ENCODE data around the gene JDP2. TPM values are rescaled to one million over a fixed set of nuclear protein-coding genes. Genes with fewer than 3 reads are reported as not detected.

The JDP2 gene
- total RNA-seq, 1 experiment from 2014 or later, result 22.8 TPM

GRCh38 chr14:75482366-75482765 lies 54.5 kb downstream of the JDP2 start:
- no peak overlapping the region for H4K8ac ChIP-seq (replicated peaks; ENCODE audit: insufficient read length, low read depth, low read length)
- H3K9me3 ChIP-seq (ENCODE audit: control insufficient read depth, low read depth, low read length), result no peaks in the 10 kb centered on the region
- no peak overlapping the region; the same call in 1 of the 2 replicates for H3K14ac ChIP-seq (ENCODE audit: insufficient read depth, low read length)
- no peak overlapping the region for H2BK12ac ChIP-seq (ENCODE audit: insufficient read length, low read depth, low read length)
- no peak overlapping the region for H3K27ac ChIP-seq (ENCODE audit: insufficient read length, low read depth, low read length)
- H2AFZ ChIP-seq (ENCODE audit: low read length), result no peak overlapping the region
- peaks cover 0 to 8% of the 10 kb centered on the region in 2 experiments; a peak in 1 of 5 replicates for H3K9me3 Mint-ChIP-seq
- no CpG with 5 or more reads among the region's 4 CpGs for WGBS (ENCODE audit: extremely low coverage, insufficient read length, low lambda C conversion rate)
- H3K4me3 Mint-ChIP-seq, result no peak overlapping the region
- no peak overlapping the region for H2BK15ac ChIP-seq (ENCODE audit: low read depth, low read length)
- H3K4me1 ChIP-seq (ENCODE audit: insufficient read depth, low read length), result no peaks in the 10 kb centered on the region
- H2BK120ac ChIP-seq (ENCODE audit: low read depth, low read length, poor library complexity, severe bottlenecking), result no peak overlapping the region
- no peak overlapping the region for H4K91ac ChIP-seq (ENCODE audit: insufficient read length, low read depth, low read length)
- no peak overlapping the region for H2AK5ac ChIP-seq (ENCODE audit: insufficient read length, low read length)
- no peaks in the 10 kb centered on the region for H4K20me1 ChIP-seq (ENCODE audit: control insufficient read depth, insufficient read depth, insufficient read length)
- H2BK5ac ChIP-seq (ENCODE audit: insufficient read length, low read length), result no peak overlapping the region
- no peaks in the 10 kb centered on the region; the same call in 1 of the 2 replicates for H3K27me3 Mint-ChIP-seq (ENCODE audit: low read depth)
- H3K18ac ChIP-seq (ENCODE audit: insufficient read length, low read depth, low read length), result no peak overlapping the region
- no peaks in the 10 kb centered on the region for H3K36me3 Mint-ChIP-seq (ENCODE audit: insufficient read depth in 1 of 3, low read depth in 3 of 3)
- H3K4me1 Mint-ChIP-seq, result peaks cover 9 to 27% of the 10 kb centered on the region in 2 experiments
- no peak overlapping the region for H3K4ac ChIP-seq (ENCODE audit: low read depth, low read length)
- no peak for DNase-seq
- no peak overlapping the region for H3K9ac ChIP-seq (ENCODE audit: extremely low read depth, insufficient read length, low read length)
- H2BK20ac ChIP-seq (ENCODE audit: low read depth, low read length, poor library complexity, severe bottlenecking), result no peak overlapping the region
- no peak overlapping the region for H3K4me2 ChIP-seq (ENCODE audit: insufficient read depth, insufficient read length, low read length)
- H3K23me2 ChIP-seq (ENCODE audit: insufficient read length, low read depth, low read length, poor library complexity, severe bottlenecking), result no peaks in the 10 kb centered on the region
- H3K27me3 ChIP-seq (ENCODE audit: insufficient read depth, low read length), result no peaks in the 10 kb centered on the region
- H3K23ac ChIP-seq (ENCODE audit: insufficient read length, low read depth, low read length), result no peak overlapping the region
- H3T11ph ChIP-seq (ENCODE audit: low read length), result no peak overlapping the region
- no peak overlapping the region for H3K56ac ChIP-seq (ENCODE audit: insufficient read length, low read depth, low read length)
- no peak overlapping the region for H4K5ac ChIP-seq (ENCODE audit: insufficient read length, low read depth, low read length)
- H3K79me2 ChIP-seq (ENCODE audit: insufficient read depth, low read length), result no peaks in the 10 kb centered on the region
- no peaks in the 10 kb centered on the region for H3K79me1 ChIP-seq (ENCODE audit: insufficient read depth, low read depth, low read length, poor library complexity, severe bottlenecking)
- no peak overlapping the region for H3K27ac Mint-ChIP-seq
- TF ChIP-seq, protein P1, sequence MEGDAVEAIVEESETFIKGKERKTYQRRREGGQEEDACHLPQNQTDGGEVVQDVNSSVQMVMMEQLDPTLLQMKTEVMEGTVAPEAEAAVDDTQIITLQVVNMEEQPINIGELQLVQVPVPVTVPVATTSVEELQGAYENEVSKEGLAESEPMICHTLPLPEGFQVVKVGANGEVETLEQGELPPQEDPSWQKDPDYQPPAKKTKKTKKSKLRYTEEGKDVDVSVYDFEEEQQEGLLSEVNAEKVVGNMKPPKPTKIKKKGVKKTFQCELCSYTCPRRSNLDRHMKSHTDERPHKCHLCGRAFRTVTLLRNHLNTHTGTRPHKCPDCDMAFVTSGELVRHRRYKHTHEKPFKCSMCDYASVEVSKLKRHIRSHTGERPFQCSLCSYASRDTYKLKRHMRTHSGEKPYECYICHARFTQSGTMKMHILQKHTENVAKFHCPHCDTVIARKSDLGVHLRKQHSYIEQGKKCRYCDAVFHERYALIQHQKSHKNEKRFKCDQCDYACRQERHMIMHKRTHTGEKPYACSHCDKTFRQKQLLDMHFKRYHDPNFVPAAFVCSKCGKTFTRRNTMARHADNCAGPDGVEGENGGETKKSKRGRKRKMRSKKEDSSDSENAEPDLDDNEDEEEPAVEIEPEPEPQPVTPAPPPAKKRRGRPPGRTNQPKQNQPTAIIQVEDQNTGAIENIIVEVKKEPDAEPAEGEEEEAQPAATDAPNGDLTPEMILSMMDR (conservative IDR thresholded peaks at IDR 0.05), result no peak
